Kasumi-1 (cell line): ENCODE measurements around the gene MOK.

Experiments used
- DNase-seq, 2 experiments: peaks; one replicate each; lab custom pipeline; 2025; lab: John Stamatoyannopoulos, UW

The MOK gene

DNA sequence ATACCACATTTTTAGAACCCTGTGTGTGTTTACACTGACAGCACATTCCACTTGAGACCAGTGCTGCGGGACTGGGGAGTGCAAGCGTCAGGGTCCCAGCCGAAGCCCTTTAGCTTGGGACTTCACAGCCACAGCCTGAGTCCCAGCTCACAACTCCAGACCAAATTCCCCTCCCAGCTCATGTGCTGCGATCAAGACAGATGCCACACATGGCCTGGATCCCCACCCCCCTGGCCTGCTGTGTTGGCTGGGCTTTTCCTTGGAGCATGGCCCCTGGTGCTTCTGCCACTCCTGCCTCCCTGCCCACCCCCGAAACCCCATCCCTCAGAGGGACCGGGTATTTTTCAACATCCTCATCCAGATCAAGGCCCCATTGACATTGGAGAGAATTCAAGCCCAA, 101.6 kb downstream of the MOK start:
- DNase-seq, result no peak

DNA sequence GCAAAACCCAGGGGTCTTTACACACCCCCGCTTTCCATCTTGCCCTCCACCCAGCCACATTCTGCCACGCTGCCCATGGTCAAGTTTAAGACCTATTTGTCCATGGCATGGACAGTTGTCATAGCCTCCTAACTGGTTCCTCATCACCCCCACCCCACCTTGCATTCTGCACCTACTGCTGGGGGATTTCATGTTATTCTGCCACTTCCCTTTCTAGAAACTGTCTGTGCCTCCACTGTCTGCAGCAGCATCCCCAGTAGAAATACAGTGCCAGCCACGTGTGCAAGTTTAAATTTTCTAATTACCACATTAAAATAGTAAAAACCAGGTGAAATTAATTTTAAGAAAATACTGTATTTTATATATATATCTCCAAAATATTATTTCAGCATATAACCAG, 102.0 kb downstream of the MOK start:
- DNase-seq, result no peak

DNA sequence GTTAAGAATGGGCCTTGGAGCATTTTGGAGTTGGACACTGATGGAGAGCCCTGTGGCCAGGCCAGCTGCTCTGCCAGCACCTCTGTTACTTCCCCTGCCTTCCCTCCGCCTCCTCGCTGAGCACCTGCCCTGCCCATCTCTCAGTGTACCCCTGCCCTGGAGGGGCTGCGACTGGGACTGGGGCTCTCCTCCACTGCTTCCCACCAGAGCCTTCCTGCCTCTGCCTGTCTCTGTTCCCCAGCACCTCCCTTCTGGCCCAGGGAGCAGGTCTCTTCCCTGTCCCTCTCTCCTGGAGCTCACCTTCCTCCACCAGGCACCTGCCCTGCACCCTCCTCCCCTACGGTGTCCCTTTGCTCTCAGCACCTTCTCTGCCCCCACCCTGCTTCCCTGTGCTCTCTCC, 103.2 kb downstream of the MOK start:
- DNase-seq, result no peak

DNA sequence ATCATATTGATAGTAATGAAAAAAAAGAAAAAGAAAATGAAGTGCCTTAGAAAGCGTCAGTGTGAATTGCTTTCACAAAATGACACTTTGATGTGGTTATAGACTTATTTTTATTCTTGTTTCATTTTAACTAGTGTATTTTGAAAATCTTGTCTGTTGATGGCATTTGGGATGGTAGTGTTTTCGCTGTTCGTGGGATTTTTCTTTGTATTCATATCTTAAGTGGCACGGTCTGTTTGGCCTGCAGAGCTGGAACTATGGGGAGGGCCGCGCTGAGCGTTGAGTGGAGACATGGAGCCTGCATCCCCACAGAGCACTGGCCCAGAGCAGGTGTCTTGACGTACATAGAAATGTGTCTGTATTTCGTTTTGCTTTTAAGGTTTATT, 103.6 kb downstream of the MOK start:
- no peak for DNase-seq

DNA sequence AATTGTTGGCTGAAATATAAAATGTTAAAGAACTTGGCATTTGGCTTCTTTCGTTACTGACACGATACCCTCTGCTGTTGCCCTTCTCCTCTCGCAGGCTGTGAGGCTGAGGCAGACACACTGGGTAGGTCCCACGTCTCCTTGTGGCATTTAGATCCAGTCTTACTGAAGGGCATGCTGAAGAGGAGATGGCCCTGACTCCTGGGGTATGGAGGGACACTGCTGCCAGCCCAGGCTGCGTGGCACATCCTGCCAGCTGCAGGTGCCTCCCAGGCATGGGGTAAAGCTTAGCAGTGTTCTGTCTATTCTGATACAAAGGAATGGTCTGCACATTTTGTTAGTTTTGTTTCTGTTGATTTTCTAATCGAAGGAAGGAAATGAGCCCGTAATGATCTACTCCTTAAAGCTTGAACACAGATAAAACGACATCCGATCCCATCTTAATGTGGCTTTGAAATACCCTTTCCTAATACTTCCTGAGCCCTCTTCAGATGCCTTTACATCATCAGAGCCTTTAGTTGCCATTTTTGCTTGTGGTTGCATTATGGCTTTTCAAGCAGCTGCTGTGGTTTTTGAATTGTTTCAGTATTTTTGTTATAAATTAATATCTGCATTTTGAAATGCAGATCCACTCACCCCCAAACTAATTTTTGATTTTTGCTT, 104.1 kb downstream of the MOK start:
- DNase-seq, result peak; percentile 61 to 65

DNA sequence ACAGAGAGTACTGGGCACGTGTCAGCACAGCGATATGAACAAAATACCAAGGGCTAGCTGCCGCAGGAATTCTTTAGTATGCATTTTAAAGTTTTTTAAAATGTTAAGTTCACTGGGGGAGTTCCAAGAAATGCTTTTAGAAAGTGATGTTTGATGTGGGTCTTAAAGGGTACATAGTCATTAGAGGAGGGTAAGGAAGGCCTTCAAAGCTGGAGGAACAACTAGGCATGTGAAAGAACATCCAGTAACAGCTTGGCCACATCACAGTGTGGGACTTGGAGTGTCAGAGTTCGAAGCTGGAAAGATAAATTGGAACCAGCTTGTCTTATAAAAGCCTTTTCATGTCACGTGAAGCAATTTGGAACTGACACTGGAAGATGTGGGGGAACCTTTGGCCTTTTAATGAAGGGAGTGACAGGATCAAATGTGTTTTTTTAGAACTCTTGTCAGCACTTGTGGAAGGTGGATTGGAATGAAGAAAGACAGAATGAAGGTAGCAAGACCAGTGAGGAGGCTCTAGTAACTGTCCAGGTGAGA, 107.6 kb downstream of the MOK start:
- no peak for DNase-seq

DNA sequence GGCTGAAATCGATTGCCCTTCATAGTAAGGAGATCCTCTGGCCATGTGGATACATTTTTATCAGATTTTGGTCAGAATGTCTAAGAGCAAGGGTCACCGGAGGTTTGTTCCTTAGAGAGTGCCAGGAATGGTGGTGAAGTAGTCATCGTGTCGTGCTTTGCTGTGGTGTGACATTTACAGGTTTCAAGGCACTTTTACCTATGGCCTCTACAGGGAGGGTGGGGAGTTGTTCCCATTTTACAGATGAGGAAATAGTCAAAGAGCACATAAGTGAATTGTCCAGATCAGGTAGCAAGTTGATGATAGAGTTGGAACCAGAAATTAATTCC, 108.1 kb downstream of the MOK start:
- no peak for DNase-seq

DNA sequence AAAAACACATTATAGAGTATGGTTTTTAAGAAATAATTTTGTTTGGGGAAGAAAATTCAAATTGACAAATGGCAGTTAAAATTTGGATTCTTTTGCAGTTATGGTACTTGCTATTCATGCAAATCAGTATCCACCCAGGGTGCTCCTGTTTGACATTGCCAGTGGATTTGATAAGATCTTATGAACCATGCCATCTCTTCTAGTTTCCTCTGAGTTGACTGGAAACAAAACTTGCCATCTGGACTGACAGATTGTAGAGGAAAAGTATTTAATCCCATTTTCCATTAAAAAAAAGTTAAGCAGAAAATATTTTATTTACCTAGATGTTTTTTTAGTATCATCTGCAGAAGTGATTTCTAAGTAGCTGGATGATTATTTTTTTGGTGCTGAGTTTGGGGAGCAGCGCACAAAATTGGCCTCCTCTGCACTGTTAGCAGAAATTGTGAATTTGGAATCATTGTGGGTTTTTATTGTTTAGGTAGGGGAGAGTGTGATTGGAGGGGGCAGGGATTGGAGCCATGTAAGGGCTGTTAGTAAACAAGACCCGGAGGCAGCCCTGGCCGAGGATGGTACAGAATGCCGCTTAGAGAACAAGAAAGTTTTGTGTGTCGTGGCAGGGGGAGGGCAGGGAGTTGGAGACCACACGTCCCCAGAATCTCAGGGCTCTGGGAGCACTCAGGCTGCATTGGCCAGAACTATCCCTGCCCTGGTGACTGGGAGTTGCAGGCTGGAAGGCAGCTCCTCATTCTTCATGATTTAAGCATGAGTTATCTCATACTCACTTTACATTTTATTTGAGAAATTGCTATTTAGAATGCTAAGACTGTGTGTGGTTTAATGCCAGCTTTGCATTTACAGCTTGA, 108.7 kb downstream of the MOK start:
- no peak for DNase-seq

DNA sequence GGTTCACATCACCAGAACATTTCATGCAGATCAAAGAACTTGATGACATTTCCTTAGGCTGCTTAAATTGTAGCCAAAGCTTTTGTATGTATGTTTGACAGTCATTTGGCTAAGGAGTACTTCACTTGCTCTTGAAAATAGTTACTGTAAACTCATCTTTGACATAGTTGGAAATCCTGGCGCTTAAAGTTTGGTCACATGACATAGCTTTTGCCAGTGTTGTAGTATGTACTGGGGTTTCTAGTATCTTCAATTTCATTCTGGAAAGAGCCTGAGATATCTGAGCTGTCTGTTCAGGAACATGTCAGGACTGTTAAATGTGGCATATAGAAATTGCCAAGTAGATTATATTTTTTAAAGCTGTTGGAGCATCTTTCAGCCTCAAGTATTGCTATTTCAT, 109.5 kb downstream of the MOK start:
- DNase-seq, result no peak

DNA sequence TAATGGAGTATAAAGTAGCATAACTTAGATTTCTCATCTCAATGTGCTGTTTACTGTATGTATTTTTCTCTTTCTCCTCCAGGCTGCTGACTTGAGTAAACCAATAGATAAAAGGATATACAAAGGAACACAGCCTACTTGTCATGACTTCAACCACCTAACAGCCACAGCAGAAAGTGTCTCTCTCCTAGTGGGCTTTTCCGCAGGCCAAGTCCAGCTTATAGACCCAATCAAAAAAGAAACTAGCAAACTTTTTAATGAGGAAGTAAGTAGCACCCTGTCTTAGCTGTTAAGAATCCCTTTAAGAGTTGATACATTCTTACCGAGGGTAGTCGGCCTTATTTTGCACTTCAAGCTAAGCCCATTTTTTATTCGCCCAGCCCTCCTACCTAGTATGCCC, 110.1 kb downstream of the MOK start:
- DNase-seq, result no peak

DNA sequence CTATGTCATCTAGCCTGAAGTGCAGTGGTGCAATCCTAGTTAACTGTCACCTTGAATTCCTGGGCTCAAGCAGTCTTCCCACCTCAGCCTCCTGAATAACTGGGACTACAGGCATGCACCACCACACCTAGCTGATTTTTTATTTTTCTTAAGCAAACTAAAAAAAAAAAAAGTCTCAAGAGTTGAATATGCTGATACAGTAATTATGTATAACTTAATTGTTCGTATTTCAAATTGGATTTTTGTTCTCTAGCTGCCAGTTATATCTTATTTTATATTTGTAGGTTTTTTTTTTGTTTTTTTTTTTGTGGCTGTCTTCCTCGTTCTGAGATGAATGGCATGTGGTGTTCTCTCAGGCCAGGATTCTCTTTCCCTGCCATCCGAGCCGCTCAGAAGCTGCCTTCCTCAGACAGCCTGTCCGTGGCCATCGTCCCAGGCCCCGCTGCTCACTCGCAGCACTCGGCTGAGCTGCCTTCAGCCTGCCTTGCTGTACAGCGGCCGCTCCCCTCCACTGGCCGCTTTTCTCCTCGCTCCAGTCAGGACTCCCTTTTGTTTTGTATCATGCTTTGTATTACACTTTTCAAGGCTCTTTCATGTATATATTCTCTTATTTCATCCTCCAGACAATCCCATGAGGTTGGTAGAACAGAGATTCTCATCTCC, 112.0 kb downstream of the MOK start:
- DNase-seq, result no peak

DNA sequence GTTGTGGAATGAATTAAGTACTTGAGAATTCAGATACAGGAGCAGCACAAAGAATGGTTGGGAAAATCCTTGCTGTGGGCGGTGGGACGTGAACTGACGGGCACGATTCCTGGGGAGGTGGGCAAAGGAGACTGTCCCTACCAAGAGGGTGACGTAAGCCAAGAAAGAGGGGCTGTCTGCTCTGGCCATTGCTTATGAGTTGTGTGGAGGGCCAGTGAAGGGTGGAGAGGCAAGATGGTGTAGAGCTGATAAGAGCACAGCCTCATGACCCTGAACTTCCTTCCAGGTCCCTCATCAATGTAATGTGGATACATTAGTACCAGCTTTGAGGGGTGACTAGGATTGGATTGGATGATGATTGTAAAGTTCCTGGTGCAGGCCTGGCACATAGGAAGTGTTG, 115.1 kb downstream of the MOK start:
- DNase-seq, result no peak

DNA sequence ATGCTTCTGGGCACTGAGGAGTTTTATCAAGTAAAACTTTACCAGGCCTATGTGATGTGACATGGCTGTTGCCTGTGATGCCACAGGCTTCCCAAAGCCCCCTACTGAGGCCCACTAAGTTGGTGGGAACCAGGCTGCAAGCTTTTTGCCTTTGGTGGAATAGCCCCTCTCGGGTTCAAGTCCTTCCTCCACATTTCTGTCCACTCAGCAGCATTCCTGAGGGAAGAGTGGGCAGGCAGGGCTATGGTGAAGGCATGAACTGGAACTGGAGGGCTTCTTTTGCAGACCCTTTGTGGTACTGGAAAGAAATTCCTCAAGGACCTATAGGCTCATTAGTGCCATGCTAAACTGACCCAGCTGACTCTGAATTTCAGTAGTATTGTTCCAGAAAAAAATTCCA, 116.8 kb downstream of the MOK start:
- no peak for DNase-seq

DNA sequence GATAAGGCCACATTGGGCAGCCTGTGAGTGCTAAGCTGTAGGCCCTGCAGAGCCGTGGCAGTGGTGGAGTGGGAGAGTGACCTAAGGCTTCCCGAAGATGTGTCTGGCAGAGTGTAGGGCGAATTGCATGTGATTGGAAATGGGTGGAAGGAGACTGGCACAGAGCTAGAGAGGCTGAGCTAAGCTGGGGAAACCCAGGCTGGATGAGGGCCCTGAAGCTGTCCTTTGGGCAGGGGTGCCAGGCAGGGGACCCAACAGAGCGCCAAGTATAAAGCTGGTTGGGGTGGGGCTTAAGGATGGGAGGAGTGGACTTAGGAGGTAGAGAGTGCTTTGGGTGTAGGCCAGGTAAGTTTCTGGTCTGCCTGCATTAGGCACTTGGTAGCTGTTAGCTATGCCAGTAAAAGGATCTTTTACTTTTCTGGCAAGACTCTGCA, 117.4 kb downstream of the MOK start:
- DNase-seq, result no peak

DNA sequence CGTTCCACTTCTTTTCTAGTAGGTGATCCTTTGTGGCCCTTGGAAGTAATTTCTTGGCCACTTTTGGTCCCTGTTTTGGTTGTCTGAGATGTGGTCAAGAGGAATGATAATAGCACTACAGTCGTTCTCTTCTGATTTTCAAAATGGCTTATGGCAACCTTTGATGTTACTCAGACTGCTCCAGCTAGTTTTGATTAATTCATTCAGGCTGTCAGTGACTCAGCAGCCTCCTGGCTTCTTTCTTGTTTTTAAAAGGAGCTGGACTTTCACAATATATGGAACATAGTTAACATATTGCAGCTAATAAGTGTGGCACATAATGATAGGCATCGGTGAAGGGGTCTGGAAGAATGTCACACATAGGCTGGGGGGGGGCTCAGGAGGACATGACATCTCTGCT, 117.9 kb downstream of the MOK start:
- no peak for DNase-seq

DNA sequence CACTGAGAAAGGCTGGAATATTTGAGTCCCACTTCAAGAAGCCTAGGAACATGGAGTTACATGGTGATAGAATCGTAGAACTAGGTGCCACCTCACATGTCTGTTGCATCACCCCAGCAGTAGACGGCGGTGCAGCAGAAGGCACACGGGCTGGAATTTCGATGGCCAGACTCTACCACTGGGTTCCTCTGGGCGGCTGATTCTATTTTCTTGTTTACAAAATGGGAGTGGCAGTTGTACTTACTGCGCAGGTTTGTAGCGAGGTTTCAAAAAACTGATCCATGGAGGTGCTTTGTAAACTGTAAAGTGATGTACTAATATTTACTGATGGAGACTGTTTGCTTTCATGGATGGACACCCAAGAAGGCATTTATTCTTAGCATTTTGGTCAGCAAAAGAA, 119.6 kb downstream of the MOK start:
- DNase-seq, result no peak

DNA sequence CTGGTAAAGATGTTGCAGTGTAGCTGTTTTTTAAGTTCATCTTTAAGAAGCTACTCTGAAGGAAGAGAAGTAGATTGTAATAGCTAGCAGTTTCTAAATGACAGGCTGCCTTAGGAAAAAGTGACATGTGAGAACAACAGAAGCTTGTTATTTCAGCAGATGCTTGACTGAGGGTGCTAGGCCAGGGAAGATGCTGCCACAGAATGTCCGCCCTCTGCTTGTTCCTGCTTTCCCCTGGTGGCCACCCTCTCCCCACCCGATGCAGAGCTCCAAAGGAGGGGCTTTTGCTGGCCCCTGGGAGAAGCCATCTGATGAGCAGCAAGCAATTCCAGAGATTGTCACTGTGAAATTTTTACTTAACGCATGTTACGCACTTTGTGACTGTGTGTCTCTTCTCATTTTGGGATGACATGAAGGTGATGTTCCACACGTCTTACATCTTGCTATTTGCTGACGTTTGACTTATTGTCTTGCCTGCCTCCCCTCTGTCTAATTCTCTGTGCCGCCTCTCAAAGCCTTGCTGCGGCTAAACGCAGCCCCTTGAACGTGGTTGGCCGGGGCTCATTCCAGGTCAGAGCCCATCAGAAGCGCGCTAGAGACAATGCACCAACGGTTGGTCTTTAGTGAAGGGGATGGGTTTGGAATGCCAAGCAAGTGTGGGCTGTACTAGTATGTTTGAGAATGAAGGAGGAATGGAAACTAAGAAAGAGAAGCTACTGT, 120.5 kb downstream of the MOK start:
- no peak for DNase-seq

DNA sequence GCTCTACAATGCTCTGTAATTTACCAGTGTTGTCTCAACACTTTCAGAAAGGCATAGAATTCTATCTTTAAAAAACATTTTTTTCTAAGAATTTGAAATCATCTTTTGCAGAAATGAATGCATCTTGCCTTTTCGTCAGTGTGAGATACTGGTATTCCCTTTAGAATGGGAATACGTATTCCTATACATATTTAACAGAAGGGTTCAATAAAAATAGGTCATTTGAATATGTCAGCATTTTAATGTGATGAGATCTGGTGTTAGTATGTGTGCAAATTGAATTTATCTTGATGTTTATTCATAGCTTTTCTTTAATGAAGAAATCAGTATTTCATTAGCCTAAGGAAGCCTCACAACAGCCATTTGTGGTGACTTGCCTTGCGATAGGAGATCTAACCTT, 121.1 kb downstream of the MOK start:
- DNase-seq, result no peak

DNA sequence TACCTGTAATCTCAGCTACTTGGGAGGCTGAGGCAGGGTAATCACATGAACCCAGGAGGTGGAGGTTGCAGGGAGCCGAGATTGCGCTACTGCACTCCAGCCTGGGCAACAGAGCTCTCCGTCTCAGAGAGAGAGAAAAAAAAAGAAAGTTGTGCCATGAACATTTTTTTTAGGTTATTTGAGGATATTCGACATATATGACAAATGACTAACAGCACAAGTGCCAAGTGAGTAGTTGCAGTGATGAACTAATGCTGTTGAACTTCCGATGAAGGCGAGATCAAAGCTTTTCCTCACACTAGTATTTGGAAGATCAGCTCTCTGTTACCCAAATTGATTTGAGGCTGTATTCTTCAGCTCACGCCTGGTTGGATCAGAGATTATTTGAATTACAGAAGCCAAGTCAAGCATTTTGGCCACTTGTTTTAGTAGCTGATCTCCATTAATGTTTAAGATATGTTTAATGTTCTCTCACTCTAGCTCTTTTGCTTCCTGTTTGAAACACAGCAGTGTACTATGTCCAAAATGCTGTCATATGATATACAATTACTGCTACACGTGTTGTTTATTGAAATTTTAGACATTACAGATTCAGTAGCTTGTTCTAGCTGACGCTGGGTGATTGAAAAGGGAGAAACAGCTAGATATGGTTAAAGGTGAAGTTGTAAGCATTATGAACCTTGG, 121.9 kb downstream of the MOK start:
- no peak for DNase-seq

DNA sequence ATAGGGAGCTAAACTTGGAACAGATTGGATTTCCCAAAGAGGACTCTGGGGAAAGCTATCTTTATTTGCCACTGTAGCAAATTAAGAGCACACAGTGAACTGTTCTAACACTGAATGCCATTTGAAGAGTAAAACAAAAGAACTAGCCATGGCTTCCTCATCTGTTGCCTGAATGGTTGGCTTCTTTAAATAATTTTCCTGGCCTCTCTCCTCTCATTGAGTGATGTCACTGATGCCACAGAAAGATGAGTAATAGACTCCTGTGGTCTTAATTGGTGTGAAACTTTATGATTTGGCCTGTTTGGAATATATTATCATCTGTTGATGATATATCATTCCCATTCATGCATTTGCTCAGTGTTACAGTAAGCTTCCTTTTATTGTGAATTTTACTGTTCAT, 122.8 kb downstream of the MOK start:
- DNase-seq, result no peak

DNA sequence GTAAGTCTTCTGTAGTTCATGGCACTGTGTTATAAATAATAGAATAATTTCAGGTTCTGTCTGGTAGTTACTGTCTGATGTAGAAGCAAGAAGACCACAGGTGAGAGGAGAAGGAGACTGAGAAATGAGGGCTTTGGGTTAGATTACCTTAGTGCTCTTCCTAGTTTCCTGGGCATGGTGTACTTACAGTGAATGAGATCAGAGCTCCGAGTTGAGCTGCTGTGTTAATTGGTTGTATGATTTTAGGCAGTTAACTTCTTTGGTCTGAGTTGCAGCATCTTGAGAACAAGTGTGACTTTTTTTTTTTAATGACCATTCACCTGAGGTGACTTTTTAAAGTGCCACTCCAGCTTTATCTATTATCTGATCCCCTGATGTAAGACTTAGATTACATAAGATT, 123.8 kb downstream of the MOK start:
- no peak for DNase-seq
